ENCODE data around the gene CLCN2. TPM values are rescaled to one million over a fixed set of nuclear protein-coding genes. Genes with fewer than 3 reads are reported as not detected.

CLCN2 gene
- total RNA-seq, 1 donor: 4.3 TPM

- Histone ChIP-seq H3K36me3 (ENCODE audit: insufficient read depth, low read length) (no peaks in the 10 kb centered on the region), H3K4me3 (ENCODE audit: insufficient read depth, low read length) (no peak overlapping the region), H2AFZ (ENCODE audit: low read length) (no peak overlapping the region), H3K79me2 (ENCODE audit: insufficient read depth, low read length) (no peaks in the 10 kb centered on the region), H3K9me3 (ENCODE audit: low read depth, low read length) (no peaks in the 10 kb centered on the region), H3K4me1 (ENCODE audit: insufficient read depth, low read length) (no peaks in the 10 kb centered on the region), H3K4me2 (ENCODE audit: insufficient read depth, low read length) (no peak overlapping the region), H4K20me1 (ENCODE audit: insufficient read depth, low read length) (no peaks in the 10 kb centered on the region), H3K27ac (ENCODE audit: low read depth, low read length) (no peak overlapping the region), H3K27me3 (ENCODE audit: insufficient read depth, low read length) (peaks cover 16% of the 10 kb centered on the region)
- TF ChIP-seq CTCF (IDR thresholded peaks at IDR 0.05; ENCODE audit: extremely low read depth, low read depth, low read length): no peak
- DNase-seq (ENCODE audit: insufficient read length, low spot score, missing footprints): peak; percentile 78
Measured at GRCh38 chr3:184387174-184387714, 25.8 kb upstream of the CLCN2 start.

GRCh38 chr3:184386047-184386806, 24.8 kb upstream of the CLCN2 start:
- no peak overlapping the region for H3K27ac ChIP-seq (ENCODE audit: low read depth, low read length)
- H4K20me1 ChIP-seq (ENCODE audit: insufficient read depth, low read length): no peaks in the 10 kb centered on the region
- no peaks in the 10 kb centered on the region for H3K4me1 ChIP-seq (ENCODE audit: insufficient read depth, low read length)
- H3K9me3 ChIP-seq (ENCODE audit: low read depth, low read length): no peaks in the 10 kb centered on the region
- no peak overlapping the region for H3K4me2 ChIP-seq (ENCODE audit: insufficient read depth, low read length)
- H3K79me2 ChIP-seq (ENCODE audit: insufficient read depth, low read length): no peaks in the 10 kb centered on the region
- no peak overlapping the region for H2AFZ ChIP-seq (ENCODE audit: low read length)
- no peak for TF ChIP-seq CTCF (IDR thresholded peaks at IDR 0.05; ENCODE audit: extremely low read depth, low read depth, low read length)
- no peaks in the 10 kb centered on the region for H3K36me3 ChIP-seq (ENCODE audit: insufficient read depth, low read length)
- peaks cover 26% of the 10 kb centered on the region for H3K27me3 ChIP-seq (ENCODE audit: insufficient read depth, low read length)
- DNase-seq (ENCODE audit: insufficient read length, low spot score, missing footprints): peak; percentile 79
- no peak overlapping the region for H3K4me3 ChIP-seq (ENCODE audit: insufficient read depth, low read length)

GRCh38 chr3:184384856-184385422, 23.5 kb upstream of the CLCN2 start:
- no peak overlapping the region for H2AFZ ChIP-seq (ENCODE audit: low read length)

More at GRCh38 chr3:184384856-184385422, 23.5 kb upstream of the CLCN2 start:
- Histone ChIP-seq H3K27me3 (ENCODE audit: insufficient read depth, low read length) (peaks cover 24% of the 10 kb centered on the region), H3K4me2 (ENCODE audit: insufficient read depth, low read length) (no peak overlapping the region), H3K36me3 (ENCODE audit: insufficient read depth, low read length) (no peaks in the 10 kb centered on the region), H3K27ac (ENCODE audit: low read depth, low read length) (no peak overlapping the region), H3K79me2 (ENCODE audit: insufficient read depth, low read length) (no peaks in the 10 kb centered on the region), H3K4me1 (ENCODE audit: insufficient read depth, low read length) (no peaks in the 10 kb centered on the region), H3K9me3 (ENCODE audit: low read depth, low read length) (no peaks in the 10 kb centered on the region), H3K4me3 (ENCODE audit: insufficient read depth, low read length) (no peak overlapping the region), H4K20me1 (ENCODE audit: insufficient read depth, low read length) (no peaks in the 10 kb centered on the region)
- peak; percentile 70 for DNase-seq (ENCODE audit: insufficient read length, low spot score, missing footprints)
- TF ChIP-seq CTCF (IDR thresholded peaks at IDR 0.05; ENCODE audit: extremely low read depth, low read depth, low read length): no peak

Data from osteoblast (primary cell).